Measurements from ENCODE around the gene ACAT2. TPM values are rescaled to one million over a fixed set of nuclear protein-coding genes. Genes with fewer than 3 reads are reported as not detected.

ACAT2 gene
- polyA plus RNA-seq, 1 experiment = 39.9 TPM

GRCh38 chr6:159726918-159727716 is 34.7 kb upstream of the ACAT2 start, which contains the start of gene WTAP:
Gene WTAP (plus strand): TSS chr6:159727506. CDS start chr6:159736266, 8,760 bp downstream.
- TF ChIP-seq CTCF (IDR thresholded peaks at IDR 0.05; ENCODE audit: low read depth, low read length) = no peak
- ChIA-PET POLR2A (interaction anchor here (0.6 to 2.4 kb wide), 12 partner anchors 10 to 361 kb away, joined by 3 to 18 read pairs (median 5); partner anchors contain the start of genes ACAT2, MRPL18, SOD2 and TCP1), CTCF (interaction anchor here (1.2 to 1.4 kb wide), 2 partner anchors 26 to 36 kb away, joined by 3 to 9 read pairs; no protein-coding TSS in a partner anchor)
- H3K27me3 ChIP-seq (ENCODE audit: control insufficient read depth, insufficient read depth, low read length) = no peaks in the 10 kb centered on the region
- DNase-seq (ENCODE audit: low read depth, low spot score) = peak; percentile 83
- peak within 1 kb of the TSS; percentile 98 for H3K27ac ChIP-seq (ENCODE audit: low read depth, low read length)
- no peaks in the 10 kb centered on the region; the same call in 1 of the 2 replicates for H3K9me3 ChIP-seq (ENCODE audit: control insufficient read depth, insufficient read depth, low read length)
- peak within 1 kb of the TSS; percentile 86 for H3K4me3 ChIP-seq (ENCODE audit: low read depth, low read length)

GRCh38 chr6:159727717-159728445 is 34.0 kb upstream of the ACAT2 start:
- Histone ChIP-seq H3K27ac (ENCODE audit: low read depth, low read length) (peak overlapping the region; percentile 80), H3K4me3 (ENCODE audit: low read depth, low read length) (peak overlapping the region; percentile 86), H3K9me3 (ENCODE audit: control insufficient read depth, insufficient read depth, low read length) (no peaks in the 10 kb centered on the region; the same call in 1 of the 2 replicates), H3K27me3 (ENCODE audit: control insufficient read depth, insufficient read depth, low read length) (no peaks in the 10 kb centered on the region)
- no peak for TF ChIP-seq CTCF (IDR thresholded peaks at IDR 0.05; ENCODE audit: low read depth, low read length)
- POLR2A ChIA-PET = interaction anchor here (0.6 to 2.4 kb wide), 10 partner anchors 24 to 361 kb away, joined by 3 to 18 read pairs (median 3); partner anchors contain the start of genes ACAT2, MRPL18, SOD2 and TCP1
- CTCF ChIA-PET = interaction anchor here (0.8 to 1.6 kb wide), 2 partner anchors 36 to 59 kb away, joined by 3 to 6 read pairs; no protein-coding TSS in a partner anchor
- no peak for DNase-seq (ENCODE audit: low read depth, low spot score)

GRCh38 chr6:159728531-159728964 is 33.3 kb upstream of the ACAT2 start:
- no peak for DNase-seq (ENCODE audit: low read depth, low spot score)
- Histone ChIP-seq H3K9me3 (ENCODE audit: control insufficient read depth, insufficient read depth, low read length) (no peaks in the 10 kb centered on the region; the same call in 1 of the 2 replicates), H3K27ac (ENCODE audit: low read depth, low read length) (no peak overlapping the region), H3K27me3 (ENCODE audit: control insufficient read depth, insufficient read depth, low read length) (no peaks in the 10 kb centered on the region), H3K4me3 (ENCODE audit: low read depth, low read length) (peak overlapping the region; percentile 86)
- POLR2A ChIA-PET = interaction anchor here (0.7 to 1.1 kb wide), 2 partner anchors 23 to 35 kb away, joined by 3 read pairs; partner anchors contain the start of gene SOD2
- CTCF ChIA-PET = interaction anchor here (0.8 to 1.6 kb wide), 4 partner anchors 10 to 74 kb away, joined by 3 to 6 read pairs (median 4); no protein-coding TSS in a partner anchor
- TF ChIP-seq CTCF (IDR thresholded peaks at IDR 0.05; ENCODE audit: low read depth, low read length) = no peak

GRCh38 chr6:159729598-159730331 is 32.1 kb upstream of the ACAT2 start:
- Histone ChIP-seq H3K4me3 (ENCODE audit: low read depth, low read length) (peak overlapping the region; percentile 86), H3K9me3 (ENCODE audit: control insufficient read depth, insufficient read depth, low read length) (no peaks in the 10 kb centered on the region; the same call in 1 of the 2 replicates), H3K27ac (ENCODE audit: low read depth, low read length) (no peak overlapping the region), H3K27me3 (ENCODE audit: control insufficient read depth, insufficient read depth, low read length) (no peaks in the 10 kb centered on the region)
- CTCF ChIA-PET = interaction anchor here (0.9 to 1.5 kb wide), 2 partner anchors 9 to 11 kb away, joined by 4 to 7 read pairs; no protein-coding TSS in a partner anchor
- no peak for TF ChIP-seq CTCF (IDR thresholded peaks at IDR 0.05; ENCODE audit: low read depth, low read length)
- DNase-seq (ENCODE audit: low read depth, low spot score) = no peak
- POLR2A ChIA-PET = no interaction called here

Measured in AG04450 (cell line).